Measurements from ENCODE around the gene TXNRD1.

GRCh38 chr12:104357421-104357952 lies 141.9 kb downstream of the TXNRD1 start:
- TF ChIP-seq ZNF548 (tag by site-specific recombination; IDR thresholded peaks at IDR 0.05) (no peak), REST (tag by site-specific recombination; IDR thresholded peaks at IDR 0.05) (no peak), ZNF132 (tag by site-specific recombination; IDR thresholded peaks at IDR 0.05; ENCODE audit: borderline replicate concordance) (no peak), ATF2 (tag by site-specific recombination; IDR thresholded peaks at IDR 0.05; ENCODE audit: low read depth) (no peak), ZNF184 (tag by site-specific recombination; IDR thresholded peaks at IDR 0.05) (no peak), KLF17 (tag by site-specific recombination; IDR thresholded peaks at IDR 0.05) (no peak)
- TF ChIP-seq, protein P1, sequence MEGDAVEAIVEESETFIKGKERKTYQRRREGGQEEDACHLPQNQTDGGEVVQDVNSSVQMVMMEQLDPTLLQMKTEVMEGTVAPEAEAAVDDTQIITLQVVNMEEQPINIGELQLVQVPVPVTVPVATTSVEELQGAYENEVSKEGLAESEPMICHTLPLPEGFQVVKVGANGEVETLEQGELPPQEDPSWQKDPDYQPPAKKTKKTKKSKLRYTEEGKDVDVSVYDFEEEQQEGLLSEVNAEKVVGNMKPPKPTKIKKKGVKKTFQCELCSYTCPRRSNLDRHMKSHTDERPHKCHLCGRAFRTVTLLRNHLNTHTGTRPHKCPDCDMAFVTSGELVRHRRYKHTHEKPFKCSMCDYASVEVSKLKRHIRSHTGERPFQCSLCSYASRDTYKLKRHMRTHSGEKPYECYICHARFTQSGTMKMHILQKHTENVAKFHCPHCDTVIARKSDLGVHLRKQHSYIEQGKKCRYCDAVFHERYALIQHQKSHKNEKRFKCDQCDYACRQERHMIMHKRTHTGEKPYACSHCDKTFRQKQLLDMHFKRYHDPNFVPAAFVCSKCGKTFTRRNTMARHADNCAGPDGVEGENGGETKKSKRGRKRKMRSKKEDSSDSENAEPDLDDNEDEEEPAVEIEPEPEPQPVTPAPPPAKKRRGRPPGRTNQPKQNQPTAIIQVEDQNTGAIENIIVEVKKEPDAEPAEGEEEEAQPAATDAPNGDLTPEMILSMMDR (tag by site-specific recombination; IDR thresholded peaks at IDR 0.05): no peak
- TF ChIP-seq, protein P2, sequence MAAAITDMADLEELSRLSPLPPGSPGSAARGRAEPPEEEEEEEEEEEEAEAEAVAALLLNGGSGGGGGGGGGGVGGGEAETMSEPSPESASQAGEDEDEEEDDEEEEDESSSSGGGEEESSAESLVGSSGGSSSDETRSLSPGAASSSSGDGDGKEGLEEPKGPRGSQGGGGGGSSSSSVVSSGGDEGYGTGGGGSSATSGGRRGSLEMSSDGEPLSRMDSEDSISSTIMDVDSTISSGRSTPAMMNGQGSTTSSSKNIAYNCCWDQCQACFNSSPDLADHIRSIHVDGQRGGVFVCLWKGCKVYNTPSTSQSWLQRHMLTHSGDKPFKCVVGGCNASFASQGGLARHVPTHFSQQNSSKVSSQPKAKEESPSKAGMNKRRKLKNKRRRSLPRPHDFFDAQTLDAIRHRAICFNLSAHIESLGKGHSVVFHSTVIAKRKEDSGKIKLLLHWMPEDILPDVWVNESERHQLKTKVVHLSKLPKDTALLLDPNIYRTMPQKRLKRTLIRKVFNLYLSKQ (tag by site-specific recombination; IDR thresholded peaks at IDR 0.05; ENCODE audit: borderline replicate concordance): no peak
